Mammary epithelial cell (primary cell): Measurements from ENCODE around the gene PCNX2.

Experiments
- CTCF ChIP-seq, 2 donors: IDR thresholded peaks in 1 of 2; conservative IDR thresholded peaks in 1 of 2; 2 replicates each; pipeline ENCODE4 v1.5.1; 2011 to 2012; ENCODE audit warnings: inconsistent platforms in 2 of 2, low read length in 2 of 2, mild to moderate bottlenecking in 2 of 2, control low read depth in 1 of 2, low read depth in 1 of 2; ENCODE audit not compliant: insufficient read depth in 1 of 2; ENCODE audit errors: extremely low read depth in 1 of 2
- EZH2 ChIP-seq: IDR thresholded peaks from 2 replicates; pipeline ENCODE4 v1.6.1; 2012; ENCODE audit warnings: low read length, inconsistent platforms, borderline replicate concordance

- TF ChIP-seq CTCF (conservative IDR thresholded peaks at IDR 0.05 in 1 of 2, IDR thresholded peaks at IDR 0.05 in 1 of 2; ENCODE audit: extremely low read depth in 1 of 2, insufficient read depth in 1 of 2, low read depth in 1 of 2, low read length in 2 of 2) (no peak), EZH2 (no peak)
These were observed 107.5 kb downstream of the PCNX2 start for GRCh38 chr1:233188061-233188460.
